Karpas-422 (cell line): ENCODE results near the gene EPB41L2. TPM values are rescaled to one million over a fixed set of nuclear protein-coding genes. Genes with fewer than 3 reads are reported as not detected.

Source experiments
- DNase-seq: peaks from one replicate; pipeline ENCODE4 v3.0.0-alpha.2; 2015
- H2AFZ ChIP-seq: fragments of 200-600 bp; sonication (generic); 2 replicates; pipeline ENCODE4 v1.6.1; 2014; ENCODE audit warnings: antibody characterized with exemption, low read length, mixed read lengths
- H3K27ac ChIP-seq: fragments of 200-600 bp; sonication (generic); 2 replicates; pipeline ENCODE4 v1.5.1; 2014; ENCODE audit warnings: mild to moderate bottlenecking, low read length, moderate library complexity
- H3K27me3 ChIP-seq: fragments of 200-600 bp; sonication (generic); 2 replicates; pipeline ENCODE4 v1.6.1; 2014; ENCODE audit warnings: low read length, mixed read lengths
- H3K36me3 ChIP-seq: fragments of 200-600 bp; sonication (generic); 2 replicates; pipeline ENCODE4 v1.6.1; 2014; ENCODE audit warnings: low read length, mixed read lengths; ENCODE audit not compliant: insufficient read depth
- H3K4me1 ChIP-seq: fragments of 200-600 bp; sonication (generic); 2 replicates; pipeline ENCODE4 v1.6.1; 2014; ENCODE audit warnings: mild to moderate bottlenecking, low read length, mixed read lengths
- H3K4me2 ChIP-seq: fragments of 200-600 bp; sonication (generic); 2 replicates; pipeline ENCODE4 v1.6.1; 2014; ENCODE audit warnings: low read length, low read depth, mild to moderate bottlenecking; ENCODE audit not compliant: poor library complexity, severe bottlenecking
- H3K4me3 ChIP-seq: fragments of 200-600 bp; sonication (generic); 2 replicates; pipeline ENCODE4 v1.5.1; 2014; ENCODE audit warnings: mild to moderate bottlenecking, antibody characterized with exemption, low read length, mixed read lengths
- H3K79me2 ChIP-seq: fragments of 200-600 bp; sonication (generic); 2 replicates; pipeline ENCODE4 v1.6.1; 2014; ENCODE audit warnings: mild to moderate bottlenecking, low read length, mixed read lengths
- H3K9ac ChIP-seq: fragments of 200-600 bp; sonication (generic); 2 replicates; pipeline ENCODE4 v1.6.0; 2014; ENCODE audit warnings: low read length
- H3K9me2 ChIP-seq: fragments of 200-600 bp; sonication (generic), shearing (Covaris generic); replicated peaks from 2 replicates; pipeline ENCODE4 v1.6.0; 2014; ENCODE audit warnings: mild to moderate bottlenecking, low read length, moderate library complexity; ENCODE audit not compliant: insufficient read depth
- H3K9me3 ChIP-seq: fragments of 300-700, 200-600 bp; sonication (generic); 2 replicates; pipeline ENCODE4 v1.6.1; 2014; ENCODE audit warnings: low read length, mixed read lengths
- H4K20me1 ChIP-seq: fragments of 200-600 bp; sonication (generic); 2 replicates; pipeline ENCODE4 v1.6.1; 2014; ENCODE audit warnings: mild to moderate bottlenecking, antibody characterized with exemption, low read length, low read depth; ENCODE audit not compliant: insufficient read depth
- total RNA-seq: library from RNA; depleted of rRNA; stranded (reverse); fragments of >200 nt; shearing (Covaris generic); gene quantifications from 2 replicates; pipeline ENCODE4 v1.2.3, GENCODE V29; 2014; ENCODE audit warnings: low replicate concordance

EPB41L2 gene
- total RNA-seq, 1 experiment from 2014 or later: 1.7 TPM

- H3K9ac ChIP-seq: no peak overlapping the region
- H2AFZ ChIP-seq: no peak overlapping the region
- no peaks in the 10 kb centered on the region for H3K27me3 ChIP-seq
- H3K4me2 ChIP-seq: no peak overlapping the region
- H3K27ac ChIP-seq: no peak overlapping the region
- H3K4me3 ChIP-seq: no peak overlapping the region
- H3K9me3 ChIP-seq: no peaks in the 10 kb centered on the region
- no peaks in the 10 kb centered on the region for H3K9me2 ChIP-seq
- no peaks in the 10 kb centered on the region for H3K79me2 ChIP-seq
- peak; percentile 75 for DNase-seq
- no peaks in the 10 kb centered on the region for H4K20me1 ChIP-seq
- no peaks in the 10 kb centered on the region for H3K36me3 ChIP-seq
- peaks cover 17% of the 10 kb centered on the region for H3K4me1 ChIP-seq
These were observed 219.3 kb downstream of the EPB41L2 start for GRCh38 chr6:130843575-130844320.

GRCh38 chr6:130841128-130841728 is 221.8 kb downstream of the EPB41L2 start:
- Histone ChIP-seq H3K79me2 (no peaks in the 10 kb centered on the region), H3K4me1 (no peaks in the 10 kb centered on the region), H3K9me2 (no peaks in the 10 kb centered on the region), H3K4me3 (no peak overlapping the region), H4K20me1 (no peaks in the 10 kb centered on the region), H3K4me2 (no peak overlapping the region), H2AFZ (no peak overlapping the region), H3K36me3 (no peaks in the 10 kb centered on the region), H3K27me3 (no peaks in the 10 kb centered on the region), H3K9ac (no peak overlapping the region), H3K27ac (no peak overlapping the region), H3K9me3 (no peaks in the 10 kb centered on the region)
- no peak for DNase-seq

GRCh38 chr6:130840050-130840449 is 223.0 kb downstream of the EPB41L2 start:
- H3K36me3 ChIP-seq: no peaks in the 10 kb centered on the region
- no peak overlapping the region for H3K4me2 ChIP-seq
- H3K9me2 ChIP-seq: no peaks in the 10 kb centered on the region
- H2AFZ ChIP-seq: no peak overlapping the region
- H4K20me1 ChIP-seq: no peaks in the 10 kb centered on the region
- H3K27me3 ChIP-seq: no peaks in the 10 kb centered on the region
- no peaks in the 10 kb centered on the region for H3K4me1 ChIP-seq
- no peaks in the 10 kb centered on the region for H3K9me3 ChIP-seq
- no peak for DNase-seq
- no peaks in the 10 kb centered on the region for H3K79me2 ChIP-seq
- no peak overlapping the region for H3K4me3 ChIP-seq
- H3K9ac ChIP-seq: no peak overlapping the region
- H3K27ac ChIP-seq: no peak overlapping the region

GRCh38 chr6:130839379-130839778 is 223.7 kb downstream of the EPB41L2 start:
- no peak overlapping the region for H3K27ac ChIP-seq
- H4K20me1 ChIP-seq: no peaks in the 10 kb centered on the region
- no peak overlapping the region for H3K4me2 ChIP-seq
- no peak overlapping the region for H2AFZ ChIP-seq
- no peaks in the 10 kb centered on the region for H3K27me3 ChIP-seq
- no peak for DNase-seq
- no peaks in the 10 kb centered on the region for H3K4me1 ChIP-seq
- no peaks in the 10 kb centered on the region for H3K9me2 ChIP-seq
- H3K9me3 ChIP-seq: no peaks in the 10 kb centered on the region
- no peak overlapping the region for H3K9ac ChIP-seq
- H3K79me2 ChIP-seq: no peaks in the 10 kb centered on the region
- no peaks in the 10 kb centered on the region for H3K36me3 ChIP-seq
- no peak overlapping the region for H3K4me3 ChIP-seq

GRCh38 chr6:130838951-130839350 is 224.1 kb downstream of the EPB41L2 start:
- DNase-seq: no peak
- Histone ChIP-seq H3K27me3 (no peaks in the 10 kb centered on the region), H3K79me2 (no peaks in the 10 kb centered on the region), H3K36me3 (no peaks in the 10 kb centered on the region), H3K9ac (no peak overlapping the region), H3K4me1 (no peaks in the 10 kb centered on the region), H3K4me2 (no peak overlapping the region), H2AFZ (no peak overlapping the region), H3K27ac (no peak overlapping the region), H3K9me3 (no peaks in the 10 kb centered on the region), H3K9me2 (no peaks in the 10 kb centered on the region), H4K20me1 (no peaks in the 10 kb centered on the region), H3K4me3 (no peak overlapping the region)

GRCh38 chr6:130838250-130838860 is 224.7 kb downstream of the EPB41L2 start:
- Histone ChIP-seq H3K4me2 (no peak overlapping the region), H3K4me1 (no peaks in the 10 kb centered on the region), H3K27me3 (no peaks in the 10 kb centered on the region), H3K9me3 (no peaks in the 10 kb centered on the region), H2AFZ (no peak overlapping the region), H4K20me1 (no peaks in the 10 kb centered on the region), H3K36me3 (no peaks in the 10 kb centered on the region), H3K9me2 (no peaks in the 10 kb centered on the region), H3K79me2 (no peaks in the 10 kb centered on the region), H3K4me3 (no peak overlapping the region), H3K27ac (no peak overlapping the region), H3K9ac (no peak overlapping the region)
- DNase-seq: no peak

GRCh38 chr6:130837067-130837466 is 226.0 kb downstream of the EPB41L2 start:
- no peaks in the 10 kb centered on the region for H3K4me1 ChIP-seq
- H3K27ac ChIP-seq: no peak overlapping the region

GRCh38 chr6:130836055-130836640 is 226.9 kb downstream of the EPB41L2 start:
- no peaks in the 10 kb centered on the region for H3K27me3 ChIP-seq
- H3K4me3 ChIP-seq: no peak overlapping the region
- H3K27ac ChIP-seq: no peak overlapping the region
- H3K9me3 ChIP-seq: no peaks in the 10 kb centered on the region
- H3K36me3 ChIP-seq: no peaks in the 10 kb centered on the region
- H3K4me1 ChIP-seq: no peaks in the 10 kb centered on the region
- H3K79me2 ChIP-seq: no peaks in the 10 kb centered on the region
- no peaks in the 10 kb centered on the region for H3K9me2 ChIP-seq
- H3K4me2 ChIP-seq: no peak overlapping the region
- no peak overlapping the region for H2AFZ ChIP-seq
- no peak for DNase-seq
- H3K9ac ChIP-seq: no peak overlapping the region
- H4K20me1 ChIP-seq: no peaks in the 10 kb centered on the region

More at GRCh38 chr6:130837067-130837466, 226.0 kb downstream of the EPB41L2 start:
- H3K9ac ChIP-seq: no peak overlapping the region
- H3K9me3 ChIP-seq: no peaks in the 10 kb centered on the region
- no peak overlapping the region for H2AFZ ChIP-seq
- no peak overlapping the region for H3K4me3 ChIP-seq
- DNase-seq: no peak
- H3K27me3 ChIP-seq: no peaks in the 10 kb centered on the region
- H3K79me2 ChIP-seq: no peaks in the 10 kb centered on the region
- no peaks in the 10 kb centered on the region for H3K9me2 ChIP-seq
- H3K4me2 ChIP-seq: no peak overlapping the region
- no peaks in the 10 kb centered on the region for H4K20me1 ChIP-seq
- no peaks in the 10 kb centered on the region for H3K36me3 ChIP-seq
